GM12878 (cell line): Measurements from ENCODE around the gene RCHY1. TPM values are rescaled to one million over a fixed set of nuclear protein-coding genes. Genes with fewer than 3 reads are reported as not detected.

Source experiments
- ATF7 ChIP-seq: fragments of 450-650 bp; IDR thresholded peaks from 2 replicates; pipeline ENCODE4 v1.6.1; 2016; ENCODE audit warnings: low read depth, mild to moderate bottlenecking
- CREM ChIP-seq: IDR thresholded peaks from 2 replicates; pipeline ENCODE4 v1.6.1; 2014; ENCODE audit warnings: antibody characterized with exemption, low read depth
- EED ChIP-seq: sonication (generic); IDR thresholded peaks from 2 replicates; pipeline ENCODE4 v1.6.1; 2016; ENCODE audit warnings: antibody characterized with exemption, low read depth
- JUNB ChIP-seq: IDR thresholded peaks from 2 replicates; pipeline ENCODE4 v1.6.1; 2016; ENCODE audit warnings: antibody characterized with exemption, mild to moderate bottlenecking
- JUND ChIP-seq: IDR thresholded peaks from 2 replicates; pipeline ENCODE4 v1.6.1; 2012; ENCODE audit warnings: low read depth, mild to moderate bottlenecking, low read length, improper control_type of control experiment, moderate library complexity
- MEF2B ChIP-seq: fragments of 450-650 bp; IDR thresholded peaks from 2 replicates; pipeline ENCODE4 v1.6.1; 2018; ENCODE audit warnings: mild to moderate bottlenecking, moderate library complexity; ENCODE audit not compliant: partially characterized antibody, poor library complexity, severe bottlenecking
- MXI1 ChIP-seq: fragments of 150-350 bp; IDR thresholded peaks from 2 replicates; pipeline ENCODE4 v1.6.1; 2011; ENCODE audit warnings: low read depth, mild to moderate bottlenecking, inconsistent platforms, low read length, improper control_type of control experiment
- SMC3 ChIP-seq: IDR thresholded peaks from 2 replicates; pipeline ENCODE4 v1.6.1; 2011; ENCODE audit warnings: low read length, improper control_type of control experiment, borderline replicate concordance
- YY1 ChIP-seq: IDR thresholded peaks from 2 replicates; pipeline ENCODE4 v1.6.1; 2011; ENCODE audit warnings: low read depth, mild to moderate bottlenecking, low read length
- ZNF592 ChIP-seq: fragments of 450-650 bp; IDR thresholded peaks from 2 replicates; pipeline ENCODE4 v1.6.1; 2017; ENCODE audit warnings: mild to moderate bottlenecking, moderate library complexity
- ZSCAN29 ChIP-seq: fragments of 450-650 bp; IDR thresholded peaks from 2 replicates; pipeline ENCODE4 v1.6.1; 2017; ENCODE audit warnings: mild to moderate bottlenecking, moderate library complexity
- polyA plus RNA-seq, 11 experiments: library from polyadenylated mRNA; depleted of rRNA in 4 of 11; unstranded in 6 of 11; stranded (reverse) in 5 of 11; fragments of >200 nt; fragmentation: Nextera tagmentation in 4 of 11; fragmentation: Illumina TruSeq in 1 of 11; extraction: Ambion mirVana in 4 of 11; extraction: Trizol in 1 of 11; gene quantifications; 1 replicate in 1 of 11; 2 replicates in 10 of 11; pipeline versions ENCODE4 v1.2.1 to v1.2.3, GENCODE V29; 2011 to 2016; ENCODE audit warnings: inconsistent platforms in 2 of 11, missing spikeins in 2 of 11, low read depth in 1 of 11
- total RNA-seq, 4 experiments: library from RNA; depleted of rRNA in 3 of 4; stranded (reverse); fragments of >200 nt in 3 of 4; fragmentation: Illumina TruSeq in 1 of 4; extraction: Trizol in 1 of 4; gene quantifications; 2 replicates each; pipeline versions ENCODE4 v1.2.1 to v1.2.3, GENCODE V29; 2013 to 2021
- TF ChIP-seq, protein P1 (sequence below): fragments of 450-650 bp; IDR thresholded peaks from 2 replicates; pipeline ENCODE4 v1.6.1; 2017; ENCODE audit warnings: low read depth, mild to moderate bottlenecking, moderate library complexity

The RCHY1 gene
- total and polyA plus RNA-seq, 10 of the 15 experiments (the other 5 are each of a cell fraction or from before 2014, with no cell fraction given) = 12.0 to 50.6 (median 26.4) TPM

- TF ChIP-seq ZNF592 = no peak
- peak; percentile 74; the same call in 1 of the 2 replicates for TF ChIP-seq JUND
- TF ChIP-seq MEF2B = no peak
- 0 out of 2 replicates have a peak, but pooled peaks have one; percentile 10 for TF ChIP-seq ATF7
- TF ChIP-seq JUNB = peak; percentile 82
- 0 out of 2 replicates have a peak, but pooled peaks have one; percentile 19 for TF ChIP-seq CREM
- no peak for TF ChIP-seq SMC3
- TF ChIP-seq MXI1 = peak; percentile 93
- peak; percentile 47 for TF ChIP-seq EED
- TF ChIP-seq, protein P1, sequence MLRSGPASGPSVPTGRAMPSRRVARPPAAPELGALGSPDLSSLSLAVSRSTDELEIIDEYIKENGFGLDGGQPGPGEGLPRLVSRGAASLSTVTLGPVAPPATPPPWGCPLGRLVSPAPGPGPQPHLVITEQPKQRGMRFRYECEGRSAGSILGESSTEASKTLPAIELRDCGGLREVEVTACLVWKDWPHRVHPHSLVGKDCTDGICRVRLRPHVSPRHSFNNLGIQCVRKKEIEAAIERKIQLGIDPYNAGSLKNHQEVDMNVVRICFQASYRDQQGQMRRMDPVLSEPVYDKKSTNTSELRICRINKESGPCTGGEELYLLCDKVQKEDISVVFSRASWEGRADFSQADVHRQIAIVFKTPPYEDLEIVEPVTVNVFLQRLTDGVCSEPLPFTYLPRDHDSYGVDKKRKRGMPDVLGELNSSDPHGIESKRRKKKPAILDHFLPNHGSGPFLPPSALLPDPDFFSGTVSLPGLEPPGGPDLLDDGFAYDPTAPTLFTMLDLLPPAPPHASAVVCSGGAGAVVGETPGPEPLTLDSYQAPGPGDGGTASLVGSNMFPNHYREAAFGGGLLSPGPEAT = peak; percentile 64; the same call in 1 of the 2 replicates
- TF ChIP-seq ZSCAN29 = no peak
- TF ChIP-seq YY1 = peak; percentile 87
- TF ChIP-seq, all 136 proteins: peak for 13
Measured at GRCh38 chr4:75514949-75515612, 878 bp upstream of the RCHY1 start (continued).
